DOHH2 (cell line): ENCODE measurements around the gene CTIF.

Source experiments
- CTCF ChIP-seq: fragments of 200-600 bp; sonication (generic); IDR thresholded peaks from one replicate; pipeline ENCODE4 v1.5.1; 2014; ENCODE audit warnings: antibody characterized with exemption, mild to moderate bottlenecking, low read depth, low read length; ENCODE audit not compliant: poor library complexity, severe bottlenecking
- EZH2phosphoT487 ChIP-seq: fragments of 200-600 bp; sonication (generic); IDR thresholded peaks from 2 replicates; pipeline ENCODE4 v1.6.1; 2017; ENCODE audit warnings: borderline replicate concordance, mild to moderate bottlenecking, antibody characterized with exemption, low read length, moderate library complexity, mixed read lengths

- TF ChIP-seq CTCF (no peak), EZH2phosphoT487 (no peak)
These were observed 2.9 kb upstream of the CTIF start for GRCh38 chr18:48535956-48536355.
